ENCODE data around the gene SEMA7A. TPM values are rescaled to one million over a fixed set of nuclear protein-coding genes. Genes with fewer than 3 reads are reported as not detected.

SEMA7A gene
- total RNA-seq, 2 experiments from 2014 or later: 26.4 to 32.9 TPM

- Mint-ChIP-seq H3K27me3 (no peaks in the 10 kb centered on the region), H3K4me3 (no peak overlapping the region), H3K9me3 (ENCODE audit: low read depth) (no peaks in the 10 kb centered on the region), H3K4me1 (peaks cover 45% of the 10 kb centered on the region), H3K27ac (no peak overlapping the region), H3K36me3 (no peaks in the 10 kb centered on the region)
- ATAC-seq (no peak), DNase-seq (no peak)
- CTCF ChIA-PET: interaction anchor here (1.0 to 18.5 kb wide), 11 partner anchors 24 to 572 kb away, joined by 3 to 668 read pairs (median 3); partner anchors contain the start of genes SEMA7A and UBL7
Measured at GRCh38 chr15:74378848-74379247, 54.9 kb downstream of the SEMA7A start.

GRCh38 chr15:74377831-74378766, 55.7 kb downstream of the SEMA7A start:
- Mint-ChIP-seq H3K36me3 (no peaks in the 10 kb centered on the region), H3K9me3 (ENCODE audit: low read depth) (no peaks in the 10 kb centered on the region), H3K27me3 (peaks cover 6% of the 10 kb centered on the region), H3K4me1 (peaks cover 43% of the 10 kb centered on the region), H3K4me3 (no peak overlapping the region), H3K27ac (no peak overlapping the region)
- CTCF ChIA-PET: interaction anchor here (1.0 to 18.5 kb wide), 6 partner anchors 58 to 255 kb away, joined by 3 to 668 read pairs (median 6); partner anchors contain the start of genes SEMA7A and UBL7
- DNase-seq (no peak), ATAC-seq (no peak)

- CTCF ChIA-PET: interaction anchor here (0.9 to 18.5 kb wide), 11 partner anchors 7 to 273 kb away, joined by 3 to 668 read pairs (median 4); partner anchors contain the start of genes SEMA7A and UBL7
- ATAC-seq: no peak
- H3K27me3 Mint-ChIP-seq: peaks cover 11% of the 10 kb centered on the region
- H3K4me3 Mint-ChIP-seq: no peak overlapping the region
- no peak overlapping the region for H3K27ac Mint-ChIP-seq
- H3K36me3 Mint-ChIP-seq: no peaks in the 10 kb centered on the region
- DNase-seq: no peak
- peaks cover 33% of the 10 kb centered on the region for H3K4me1 Mint-ChIP-seq
- no peaks in the 10 kb centered on the region for H3K9me3 Mint-ChIP-seq (ENCODE audit: low read depth)
Measured at GRCh38 chr15:74376825-74377581, 56.8 kb downstream of the SEMA7A start.

- no peak for ATAC-seq
- H3K4me1 Mint-ChIP-seq: peaks cover 29% of the 10 kb centered on the region
- peaks cover 17% of the 10 kb centered on the region for H3K27me3 Mint-ChIP-seq
- H3K9me3 Mint-ChIP-seq (ENCODE audit: low read depth): no peaks in the 10 kb centered on the region
- DNase-seq: no peak
- no peaks in the 10 kb centered on the region for H3K36me3 Mint-ChIP-seq
- no peak overlapping the region for H3K4me3 Mint-ChIP-seq
- no peak overlapping the region for H3K27ac Mint-ChIP-seq
- CTCF ChIA-PET: interaction anchor here (0.8 to 18.5 kb wide), 19 partner anchors 8 to 393 kb away, joined by 3 to 668 read pairs (median 4); partner anchors contain the start of genes CLK3, SEMA7A and UBL7
Measured at GRCh38 chr15:74376226-74376625, 57.5 kb downstream of the SEMA7A start.

GRCh38 chr15:74375303-74375693, 58.5 kb downstream of the SEMA7A start:
- ATAC-seq (peak; percentile 17), DNase-seq (peak; percentile 92)
- H3K36me3 Mint-ChIP-seq: no peaks in the 10 kb centered on the region
- CTCF ChIA-PET: interaction anchor here (0.8 to 18.5 kb wide), 24 partner anchors 9 to 396 kb away, joined by 3 to 668 read pairs (median 6); partner anchors contain the start of genes ARID3B, CLK3, SEMA7A and UBL7
- H3K27ac Mint-ChIP-seq: no peak overlapping the region
- no peaks in the 10 kb centered on the region for H3K9me3 Mint-ChIP-seq (ENCODE audit: low read depth)
- peaks cover 27% of the 10 kb centered on the region for H3K4me1 Mint-ChIP-seq
- peak overlapping the region; percentile 10 for H3K4me3 Mint-ChIP-seq
- peaks cover 26% of the 10 kb centered on the region for H3K27me3 Mint-ChIP-seq

GRCh38 chr15:74374648-74375302, 59.0 kb downstream of the SEMA7A start:
- no peak for ATAC-seq
- CTCF ChIA-PET: interaction anchor here (0.6 to 18.5 kb wide), 28 partner anchors 9 to 397 kb away, joined by 3 to 668 read pairs (median 6); partner anchors contain the start of genes ARID3B, CLK3, SEMA7A and UBL7
- DNase-seq: no peak
- Mint-ChIP-seq H3K27me3 (peaks cover 29% of the 10 kb centered on the region), H3K9me3 (ENCODE audit: low read depth) (no peaks in the 10 kb centered on the region), H3K4me3 (peak overlapping the region; percentile 73), H3K4me1 (peaks cover 27% of the 10 kb centered on the region), H3K36me3 (no peaks in the 10 kb centered on the region), H3K27ac (peak overlapping the region; percentile 75)

- Mint-ChIP-seq H3K4me3 (peak overlapping the region; percentile 73), H3K27ac (peak overlapping the region; percentile 75), H3K9me3 (ENCODE audit: low read depth) (no peaks in the 10 kb centered on the region), H3K36me3 (no peaks in the 10 kb centered on the region), H3K27me3 (peaks cover 33% of the 10 kb centered on the region), H3K4me1 (peaks cover 22% of the 10 kb centered on the region)
- DNase-seq: peak; percentile 97
- CTCF ChIA-PET: interaction anchor here (0.6 to 18.5 kb wide), 32 partner anchors 10 to 437 kb away, joined by 3 to 668 read pairs (median 5); partner anchors contain the start of genes ARID3B, CLK3, SEMA7A and UBL7
- peak; percentile 96 for ATAC-seq
Measured at GRCh38 chr15:74373731-74374647, 59.8 kb downstream of the SEMA7A start.

GRCh38 chr15:74373056-74373650, 60.6 kb downstream of the SEMA7A start:
- H3K27me3 Mint-ChIP-seq: peaks cover 39% of the 10 kb centered on the region
- no peaks in the 10 kb centered on the region for H3K36me3 Mint-ChIP-seq
- H3K4me3 Mint-ChIP-seq: peak overlapping the region; percentile 73
- CTCF ChIA-PET: interaction anchor here (0.5 to 18.5 kb wide), 21 partner anchors 10 to 438 kb away, joined by 3 to 668 read pairs (median 11); partner anchors contain the start of genes ARID3B, CLK3, SEMA7A and UBL7
- H3K27ac Mint-ChIP-seq: no peak overlapping the region
- DNase-seq (no peak), ATAC-seq (no peak)
- no peaks in the 10 kb centered on the region for H3K9me3 Mint-ChIP-seq (ENCODE audit: low read depth)
- H3K4me1 Mint-ChIP-seq: peaks cover 18% of the 10 kb centered on the region

- ATAC-seq: no peak
- Mint-ChIP-seq H3K4me1 (peaks cover 20% of the 10 kb centered on the region), H3K27me3 (peaks cover 57% of the 10 kb centered on the region), H3K27ac (no peak overlapping the region), H3K4me3 (no peak overlapping the region), H3K36me3 (no peaks in the 10 kb centered on the region), H3K9me3 (ENCODE audit: low read depth) (no peaks in the 10 kb centered on the region)
- no peak for DNase-seq
- CTCF ChIA-PET: interaction anchor here (0.8 to 18.5 kb wide), 9 partner anchors 12 to 401 kb away, joined by 3 to 668 read pairs (median 5); partner anchors contain the start of gene SEMA7A
Measured at GRCh38 chr15:74370471-74370870, 63.3 kb downstream of the SEMA7A start.

GRCh38 chr15:74369756-74370155, 64.0 kb downstream of the SEMA7A start:
- Mint-ChIP-seq H3K27me3 (peaks cover 65% of the 10 kb centered on the region), H3K36me3 (no peaks in the 10 kb centered on the region), H3K4me3 (no peak overlapping the region), H3K4me1 (peaks cover 16% of the 10 kb centered on the region), H3K9me3 (ENCODE audit: low read depth) (no peaks in the 10 kb centered on the region), H3K27ac (no peak overlapping the region)
- CTCF ChIA-PET: interaction anchor here (1.0 to 18.5 kb wide), 5 partner anchors 12 to 401 kb away, joined by 3 to 668 read pairs (median 5); partner anchors contain the start of gene SEMA7A
- no peak for DNase-seq
- no peak for ATAC-seq

GRCh38 chr15:74369084-74369745, 64.5 kb downstream of the SEMA7A start:
- CTCF ChIA-PET: interaction anchor here (1.1 to 18.5 kb wide), 5 partner anchors 67 to 402 kb away, joined by 3 to 668 read pairs (median 5); partner anchors contain the start of gene SEMA7A
- DNase-seq (no peak), ATAC-seq (no peak)
- no peak overlapping the region for H3K27ac Mint-ChIP-seq
- peaks cover 11% of the 10 kb centered on the region for H3K4me1 Mint-ChIP-seq
- H3K4me3 Mint-ChIP-seq: no peak overlapping the region
- peaks cover 70% of the 10 kb centered on the region for H3K27me3 Mint-ChIP-seq
- no peaks in the 10 kb centered on the region for H3K36me3 Mint-ChIP-seq
- H3K9me3 Mint-ChIP-seq (ENCODE audit: low read depth): no peaks in the 10 kb centered on the region

Data from activated CD8-positive, alpha-beta memory T cell treated with anti-CD3 and anti-CD28 coated beads, Interleukin-2, amount 10 ng/mL, durations not matched to agents 7 days and 5 days (primary cell).